ENCODE measurements around the gene ALOX15B.
A peak's percentile ranks its signal among the peaks of the same experiment; 100 is the strongest.
"Not testable (repeated sequence)": the region's sequence is repeated elsewhere in the genome, so short reads cannot be mapped to it uniquely, and the experiment has no call there.

Gene ALOX15B

DNA sequence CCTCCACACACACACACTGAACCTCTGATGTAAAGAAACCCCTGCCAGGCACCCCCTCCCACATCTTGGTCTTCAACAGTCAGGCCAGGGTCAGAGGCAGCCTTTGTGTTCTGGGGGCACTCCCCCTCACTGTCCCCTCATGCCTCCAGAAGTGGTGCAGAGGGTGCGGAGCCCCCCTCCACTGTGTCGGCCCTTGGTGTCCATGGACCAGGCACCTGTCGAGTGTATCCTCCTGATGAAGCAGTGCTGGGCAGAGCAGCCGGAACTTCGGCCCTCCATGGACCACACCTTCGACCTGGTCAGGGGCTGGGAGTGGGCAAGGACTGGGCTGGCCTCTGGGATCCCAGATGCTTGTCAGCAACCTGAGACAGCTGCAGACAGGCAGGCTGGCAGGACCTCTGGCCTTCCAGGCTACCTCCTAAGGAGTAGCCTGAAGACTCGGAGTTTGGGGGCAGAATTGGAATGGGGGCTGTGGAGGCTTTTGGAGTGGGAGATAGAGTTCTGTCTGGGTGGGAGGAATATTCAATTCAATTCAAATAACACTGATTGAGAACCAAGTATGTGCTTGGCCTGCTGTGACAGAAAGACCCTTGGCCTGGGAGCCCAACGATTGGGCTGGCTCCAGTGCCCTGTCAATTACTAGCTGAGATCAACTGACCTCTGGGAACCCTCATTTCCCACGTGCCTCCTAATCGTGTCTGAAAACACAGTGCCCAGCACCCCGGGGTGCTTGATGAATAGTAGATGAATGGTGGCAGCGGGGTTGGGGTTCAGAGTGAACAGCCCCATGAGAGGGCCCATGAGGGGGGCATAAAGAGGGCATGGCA is 24.9 kb upstream of the ALOX15B start:
- no peak for DNase-seq (ENCODE audit: low read depth in 2 of 2)

DNA sequence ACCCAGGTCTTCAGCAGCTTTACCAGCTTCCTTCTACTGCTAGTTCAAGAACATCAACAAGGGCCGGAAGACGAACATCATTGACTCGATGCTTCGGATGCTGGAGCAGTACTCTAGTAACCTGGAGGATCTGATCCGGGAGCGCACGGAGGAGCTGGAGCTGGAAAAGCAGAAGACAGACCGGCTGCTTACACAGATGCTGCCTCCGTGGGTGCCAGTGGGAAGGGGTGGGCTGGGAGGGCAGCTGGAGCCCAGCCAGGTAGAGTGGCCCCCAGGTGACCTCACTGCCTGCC is 24.4 kb upstream of the ALOX15B start:
- DNase-seq (ENCODE audit: low read depth in 2 of 2), result no peak

DNA sequence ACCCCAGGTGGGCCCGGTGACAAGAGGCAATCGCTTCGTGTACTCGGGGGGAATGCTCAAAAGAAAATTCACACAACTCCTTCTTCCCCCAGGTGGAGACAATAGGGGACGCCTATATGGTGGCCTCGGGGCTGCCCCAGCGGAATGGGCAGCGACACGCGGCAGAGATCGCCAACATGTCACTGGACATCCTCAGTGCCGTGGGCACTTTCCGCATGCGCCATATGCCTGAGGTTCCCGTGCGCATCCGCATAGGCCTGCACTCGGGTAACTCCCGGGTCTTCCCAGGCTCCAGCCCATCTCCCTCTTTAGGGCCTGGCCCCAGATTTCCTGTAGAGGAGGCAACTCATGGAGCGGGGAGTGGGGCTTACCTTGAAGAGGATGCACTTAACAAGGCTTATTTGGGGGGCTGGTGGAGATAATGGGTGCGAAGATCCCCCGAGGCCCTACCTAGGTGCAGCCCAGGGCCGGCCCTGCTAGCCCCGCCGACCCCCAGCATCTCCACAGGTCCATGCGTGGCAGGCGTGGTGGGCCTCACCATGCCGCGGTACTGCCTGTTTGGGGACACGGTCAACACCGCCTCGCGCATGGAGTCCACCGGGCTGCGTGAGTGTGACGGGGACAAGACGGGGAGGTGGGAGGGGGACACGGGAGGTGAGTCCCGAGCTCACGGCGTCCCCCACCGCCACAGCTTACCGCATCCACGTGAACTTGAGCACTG is 23.5 kb upstream of the ALOX15B start:
- no peak for DNase-seq (ENCODE audit: low read depth in 2 of 2)

DNA sequence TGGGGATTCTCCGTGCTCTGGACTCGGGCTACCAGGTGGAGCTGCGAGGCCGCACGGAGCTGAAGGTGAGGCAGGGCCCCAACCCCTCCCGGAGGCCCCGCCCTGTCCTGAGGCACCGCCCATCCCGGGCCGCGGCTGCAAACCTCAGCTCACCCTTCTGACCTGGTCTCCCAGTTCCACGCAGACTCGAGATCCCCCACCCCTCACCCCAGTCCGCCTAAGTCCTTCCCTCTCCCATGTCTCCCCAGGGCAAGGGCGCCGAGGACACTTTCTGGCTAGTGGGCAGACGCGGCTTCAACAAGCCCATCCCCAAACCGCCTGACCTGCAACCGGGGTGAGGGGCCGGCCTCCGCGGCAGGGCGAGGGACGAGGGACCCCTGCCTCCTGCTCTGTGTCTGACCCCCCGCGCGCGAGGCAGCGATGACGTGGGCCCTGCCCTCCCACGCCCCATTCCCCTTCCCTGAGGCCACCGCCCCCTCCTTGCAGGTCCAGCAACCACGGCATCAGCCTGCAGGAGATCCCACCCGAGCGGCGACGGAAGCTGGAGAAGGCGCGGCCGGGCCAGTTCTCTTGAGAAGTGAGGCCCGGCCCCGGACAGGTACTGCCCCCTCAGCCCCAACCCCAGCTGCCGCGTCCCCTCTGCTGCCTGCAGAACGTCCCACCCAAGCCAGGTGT is 22.8 kb upstream of the ALOX15B start:
- peak in 1 of 2 donors; percentile 21 for DNase-seq (ENCODE audit: low read depth in 2 of 2)

DNA sequence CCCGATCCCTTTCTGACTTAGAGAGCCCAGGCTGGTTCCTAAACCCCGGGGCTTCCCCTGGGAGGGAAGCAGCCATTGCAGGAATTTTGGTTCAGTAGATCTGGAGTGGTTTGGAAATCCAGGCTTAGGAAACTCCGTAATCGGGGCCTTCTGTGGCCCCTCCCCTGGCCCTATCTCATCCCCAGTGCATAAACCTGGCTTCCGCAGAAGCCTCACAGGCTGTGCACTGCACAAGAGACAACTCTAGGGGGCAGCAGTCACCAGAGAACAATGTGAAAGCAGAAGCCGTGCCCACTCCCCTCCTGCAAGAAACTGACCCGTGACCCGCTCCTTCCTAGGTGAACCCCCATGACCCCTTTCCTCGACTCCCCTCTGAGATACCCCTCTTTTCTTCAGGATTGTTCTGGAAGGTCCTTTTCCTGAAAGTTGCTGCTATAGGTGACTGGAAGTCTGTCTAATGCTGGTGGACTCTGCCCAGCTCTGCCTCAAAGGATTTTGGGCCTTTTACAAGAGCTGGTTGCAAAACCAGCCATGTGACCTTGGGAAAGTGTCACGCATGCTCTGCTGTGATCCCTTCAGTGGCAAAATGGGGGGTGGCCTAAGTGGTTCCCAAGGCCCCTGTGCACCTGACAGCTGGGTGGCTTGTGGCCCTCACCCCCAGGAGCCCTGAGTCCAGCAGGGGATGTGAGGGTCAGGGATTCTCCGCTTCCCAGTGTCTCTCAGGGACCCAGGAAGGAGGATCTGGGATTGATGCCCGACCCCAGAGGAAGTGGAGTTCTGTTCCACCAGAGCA is 22.0 kb upstream of the ALOX15B start:
- DNase-seq (ENCODE audit: low read depth in 2 of 2), result peak; percentile 43 to 55

DNA sequence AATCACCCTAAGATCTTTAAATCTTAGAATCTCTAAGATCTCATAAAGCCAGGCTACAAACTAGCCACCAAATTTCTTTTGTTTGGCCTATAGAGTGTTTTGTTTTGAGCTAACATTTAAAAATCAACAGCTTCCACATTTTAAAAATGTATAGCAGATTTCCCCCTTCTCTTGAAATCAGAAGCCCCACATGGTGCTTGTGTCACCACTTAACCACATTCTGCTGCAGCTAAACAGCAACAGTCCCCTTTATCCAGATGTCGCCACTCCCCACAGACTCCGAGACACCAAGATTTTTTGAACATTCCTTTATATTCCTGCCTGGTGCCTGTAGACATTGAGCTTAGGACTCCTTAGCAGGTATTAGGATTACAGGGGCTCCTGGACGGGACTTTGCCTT is 20.4 kb upstream of the ALOX15B start:
- DNase-seq (ENCODE audit: low read depth in 2 of 2), result no peak

DNA sequence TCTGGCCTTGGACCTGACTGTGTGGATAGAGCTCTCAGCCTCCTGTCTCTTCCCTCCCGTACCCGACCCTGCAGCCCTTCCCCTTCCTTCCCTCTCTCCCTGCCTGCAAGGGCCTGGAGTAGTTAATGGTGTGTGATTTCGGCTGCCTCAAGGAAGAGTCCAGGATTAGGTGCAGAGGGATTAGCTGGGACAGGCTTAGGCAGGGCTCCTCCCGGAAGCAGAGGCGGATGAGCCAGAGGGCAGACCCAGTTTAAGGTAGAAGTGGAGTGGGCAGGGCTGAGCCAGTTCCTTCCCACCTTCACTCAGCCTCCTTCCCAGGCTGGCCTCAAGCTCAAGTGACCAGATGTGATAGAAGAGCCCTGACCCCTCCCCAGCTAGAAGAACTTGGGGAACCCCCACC is 19.7 kb upstream of the ALOX15B start:
- no peak for DNase-seq (ENCODE audit: low read depth in 2 of 2)

DNA sequence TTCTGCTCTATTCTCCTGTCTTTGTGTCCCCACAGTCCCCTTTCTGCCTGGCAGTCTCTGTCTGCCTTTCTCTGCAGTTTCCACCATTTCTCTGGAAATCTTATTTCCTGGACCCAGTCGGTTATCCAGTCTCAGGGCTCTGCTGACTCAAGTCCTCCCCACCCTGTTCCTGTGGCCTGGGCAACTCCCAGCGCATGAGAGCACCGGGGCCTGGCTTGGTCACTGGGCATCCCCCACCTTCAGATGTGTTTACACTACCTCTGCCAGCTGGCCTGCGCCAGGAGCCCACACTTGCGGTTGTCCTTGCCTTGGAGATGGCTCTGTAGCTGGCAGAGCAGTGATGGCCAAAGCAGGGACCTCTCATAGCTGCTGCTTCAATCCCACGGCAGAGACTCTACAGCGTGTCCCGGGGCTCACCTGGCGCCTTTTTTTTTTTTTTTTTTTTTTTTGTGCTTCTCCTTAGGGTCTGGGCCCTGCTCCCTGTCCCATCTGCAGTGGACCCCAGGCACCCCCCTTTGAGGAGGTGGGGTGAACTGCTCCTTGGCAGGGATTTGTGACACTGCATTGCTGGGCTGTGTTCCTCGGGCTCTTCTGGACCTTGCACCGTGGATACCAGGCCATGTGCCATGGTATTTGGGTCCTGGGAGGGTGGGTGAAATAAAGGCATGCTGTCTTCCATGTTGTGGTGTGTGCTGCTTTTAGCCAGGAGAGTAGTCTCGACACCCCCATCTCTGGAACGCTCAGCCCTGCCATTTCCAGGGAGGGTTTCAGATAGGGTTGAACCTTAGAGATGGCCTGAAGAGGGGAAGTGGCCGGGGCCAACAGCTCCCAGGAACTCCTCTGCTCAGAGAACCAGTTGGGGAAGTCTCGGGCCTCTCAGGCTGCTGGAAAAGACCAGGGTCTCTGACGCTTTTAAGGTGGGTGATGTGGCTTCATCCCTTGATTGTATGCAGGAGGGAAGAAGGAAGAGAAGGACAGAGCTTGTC is 18.9 kb upstream of the ALOX15B start:
- no peak for DNase-seq (ENCODE audit: low read depth in 2 of 2)

DNA sequence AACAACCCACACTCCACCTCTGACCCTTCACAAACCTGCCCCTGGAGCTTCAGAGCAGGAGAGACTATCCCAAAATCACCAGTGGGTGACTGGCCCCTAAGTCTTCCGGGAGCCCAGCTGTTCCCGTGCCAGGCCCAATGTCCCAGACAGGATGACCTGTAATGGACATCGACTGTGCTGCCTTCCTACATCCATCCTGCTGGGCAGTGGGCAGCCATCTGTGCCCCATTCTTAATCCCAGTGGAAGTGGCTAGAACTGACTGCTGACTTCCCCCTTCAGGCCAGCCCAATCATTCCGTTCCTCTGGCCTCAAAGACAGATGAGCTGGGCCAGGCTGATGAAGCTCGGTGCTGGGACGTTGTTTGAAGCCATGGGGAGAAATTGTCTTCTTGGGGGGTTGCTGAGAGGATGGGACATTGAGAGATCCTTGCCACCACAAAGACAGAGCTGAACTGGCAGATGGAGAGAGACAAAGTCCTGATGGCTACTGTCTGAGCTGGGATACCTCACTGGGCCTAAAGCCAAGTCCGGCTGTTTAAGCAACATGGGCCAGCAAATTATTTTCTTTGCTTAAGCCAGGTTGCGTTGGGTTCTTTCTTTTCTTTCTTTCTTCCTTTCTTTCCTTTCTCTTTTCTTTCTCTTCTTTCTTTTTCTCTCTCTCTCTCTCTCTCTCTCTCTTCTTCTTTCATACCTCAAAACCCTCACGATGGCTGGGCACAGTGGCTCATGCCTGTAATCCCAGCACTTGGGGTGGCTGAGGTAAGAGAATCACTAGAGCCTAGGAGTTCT is 17.9 kb upstream of the ALOX15B start:
- no peak for DNase-seq (ENCODE audit: low read depth in 2 of 2)

DNA sequence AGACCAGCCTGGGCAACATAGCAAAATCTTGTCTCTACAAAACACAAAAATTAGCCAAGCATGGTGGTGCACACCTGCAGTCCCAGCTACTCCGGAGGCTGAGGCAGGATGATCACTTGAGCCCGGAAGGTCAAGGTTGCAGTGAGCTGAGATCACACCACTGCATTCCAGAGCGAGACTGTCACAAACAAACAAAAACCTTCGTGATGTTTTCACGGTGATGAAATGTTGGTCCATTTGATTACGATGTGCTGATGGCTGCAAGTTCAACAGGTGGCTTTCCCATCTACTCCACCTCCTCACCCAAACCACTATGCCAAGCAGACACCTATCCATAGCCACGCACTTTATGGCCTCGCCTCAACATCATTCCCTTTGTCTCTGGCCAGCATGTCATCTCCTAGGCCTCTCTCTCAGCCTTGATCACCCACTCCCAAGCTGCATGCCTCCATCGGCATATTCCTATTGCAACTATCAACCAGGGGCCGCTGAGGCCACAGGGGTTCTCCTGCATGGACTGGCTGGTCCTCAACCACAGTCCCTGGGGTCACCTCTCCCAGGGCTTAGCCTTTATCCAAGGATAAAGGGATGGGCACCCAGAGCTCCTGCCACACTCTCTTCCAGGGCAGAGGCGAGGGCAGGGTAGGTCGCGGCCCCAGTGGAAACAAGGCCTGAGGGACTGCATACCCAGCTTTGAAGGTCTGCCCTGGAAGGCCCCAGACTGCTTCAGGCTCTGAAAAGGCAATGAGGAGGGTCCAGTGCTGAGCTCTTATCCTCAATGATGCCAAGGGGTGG is 17.1 kb upstream of the ALOX15B start:
- DNase-seq (ENCODE audit: low read depth in 2 of 2), result no peak

DNA sequence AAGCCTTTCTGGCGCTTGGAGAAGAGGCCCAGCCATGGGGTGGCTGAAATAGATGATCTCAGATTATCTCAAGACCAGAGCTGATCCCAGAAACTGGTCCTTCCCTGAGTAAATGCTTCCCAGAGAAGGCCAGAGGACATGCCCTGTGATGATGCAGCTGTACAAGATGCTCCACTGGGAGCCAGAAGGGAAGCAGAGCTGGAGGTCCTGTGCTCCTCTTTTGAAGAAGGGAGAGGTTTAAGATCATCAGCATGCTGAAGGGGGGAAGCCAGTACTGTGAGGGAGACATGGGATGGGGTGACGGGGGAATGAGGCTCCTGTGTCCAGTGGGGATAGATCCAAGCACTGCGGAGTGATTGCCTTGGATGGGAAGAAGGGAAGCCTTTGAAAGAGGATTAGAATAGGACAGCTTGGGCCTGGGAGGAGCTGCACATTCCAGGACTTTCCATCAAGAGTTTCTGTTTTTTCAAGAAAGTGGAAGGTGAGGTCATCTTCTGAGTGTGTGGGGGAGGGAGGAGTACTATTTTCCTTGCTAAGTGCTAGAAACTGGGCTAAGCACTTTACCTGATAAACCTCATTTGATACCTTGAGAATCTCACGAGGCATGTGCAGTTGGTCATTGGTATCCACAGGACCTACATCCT is 16.4 kb upstream of the ALOX15B start:
- DNase-seq (ENCODE audit: low read depth in 2 of 2), result no peak

DNA sequence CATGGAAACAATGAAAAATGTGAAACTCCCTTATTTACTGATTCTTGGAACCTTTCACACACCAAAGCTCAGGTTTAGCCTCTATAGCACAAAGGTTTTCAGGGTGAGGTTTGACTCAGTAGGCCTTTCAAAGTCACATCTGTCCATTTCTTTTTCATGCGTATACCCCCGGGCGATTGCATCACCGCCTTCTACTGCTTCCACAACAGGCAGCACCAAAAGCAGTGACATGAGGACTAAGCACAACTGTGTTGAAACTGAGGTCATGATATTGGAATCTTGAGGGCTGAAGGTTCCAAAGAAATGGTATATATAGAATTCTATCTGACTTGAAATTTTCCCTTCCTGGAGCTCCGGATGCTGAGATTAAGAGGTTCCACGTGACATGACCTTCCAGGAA is 14.7 kb upstream of the ALOX15B start:
- not testable (repeated sequence) for DNase-seq (ENCODE audit: low read depth in 2 of 2)

DNA sequence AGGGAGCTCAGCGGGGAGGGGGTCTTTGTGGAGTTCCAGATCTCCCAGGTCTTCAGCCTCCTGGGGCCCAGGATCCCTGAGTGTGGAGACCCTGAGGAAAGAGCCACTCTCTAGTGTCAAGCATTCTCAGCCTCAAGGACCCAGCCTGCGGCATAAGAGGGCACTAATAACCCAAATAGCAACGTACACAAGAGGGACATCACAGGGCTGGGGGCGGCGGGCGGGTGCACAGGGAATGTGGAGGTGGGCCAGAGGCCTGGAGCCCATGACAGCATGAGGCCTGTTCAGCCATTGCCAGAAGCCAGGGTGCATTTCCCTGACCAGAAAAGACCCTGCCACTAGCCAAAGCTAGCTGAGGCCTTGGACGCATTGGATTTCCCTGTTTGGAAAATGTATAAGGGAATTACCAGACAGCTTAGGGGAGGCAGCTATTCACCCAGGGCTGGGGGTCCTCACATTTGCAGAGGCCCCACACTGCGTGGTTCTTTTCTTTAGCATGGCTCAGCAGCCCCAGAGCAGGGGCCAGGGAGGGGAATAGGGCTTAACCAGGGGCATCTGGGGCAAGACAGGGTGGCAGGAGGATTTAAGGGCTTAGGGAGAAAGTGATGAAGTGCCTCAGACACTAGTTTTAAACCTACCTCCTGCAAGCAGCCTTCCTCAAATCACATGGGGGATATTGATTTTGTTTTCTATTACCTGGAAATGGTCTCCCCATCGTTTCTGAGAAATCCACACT is 13.5 kb upstream of the ALOX15B start:
- no peak for DNase-seq (ENCODE audit: low read depth in 2 of 2)

DNA sequence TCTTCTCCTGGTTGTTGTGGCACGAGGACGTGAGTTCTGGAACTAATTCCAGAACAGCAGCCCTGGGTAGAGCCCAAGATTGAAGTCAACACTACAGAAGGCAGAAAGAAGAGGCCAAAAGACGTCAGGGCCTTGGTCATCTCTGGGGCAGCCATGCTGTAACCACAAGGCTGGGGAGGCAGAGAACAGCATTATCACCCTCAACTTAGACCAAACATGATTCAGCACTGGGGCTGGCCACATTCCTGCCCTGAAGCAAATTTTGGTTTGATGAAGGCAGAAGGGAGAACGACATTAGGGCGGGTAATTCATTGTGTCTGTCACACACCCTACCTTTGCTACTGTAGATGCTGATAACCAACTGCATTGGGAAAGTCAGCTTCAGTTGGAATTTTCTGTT is 9.7 kb upstream of the ALOX15B start:
- DNase-seq (ENCODE audit: low read depth in 2 of 2), result no peak

DNA sequence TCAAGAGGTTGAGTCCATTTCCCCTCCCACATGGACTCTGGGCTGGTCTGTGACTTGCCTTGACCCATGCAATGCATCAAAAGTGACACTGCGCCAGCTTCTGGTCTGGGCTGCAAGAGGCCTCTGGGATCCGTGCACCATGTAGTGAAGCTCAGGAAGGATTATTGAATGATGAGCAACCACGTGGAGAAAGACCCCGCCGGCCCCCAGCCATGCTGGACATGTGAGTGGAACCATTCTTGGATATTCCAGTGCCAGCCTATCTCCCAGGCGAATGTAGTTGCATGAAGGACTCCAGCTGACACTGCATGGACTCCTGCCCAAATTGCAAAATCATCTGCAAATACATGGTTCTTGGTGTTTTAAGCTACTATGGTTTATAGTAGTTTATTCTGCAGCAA is 7.6 kb upstream of the ALOX15B start:
- DNase-seq (ENCODE audit: low read depth in 2 of 2), result no peak

DNA sequence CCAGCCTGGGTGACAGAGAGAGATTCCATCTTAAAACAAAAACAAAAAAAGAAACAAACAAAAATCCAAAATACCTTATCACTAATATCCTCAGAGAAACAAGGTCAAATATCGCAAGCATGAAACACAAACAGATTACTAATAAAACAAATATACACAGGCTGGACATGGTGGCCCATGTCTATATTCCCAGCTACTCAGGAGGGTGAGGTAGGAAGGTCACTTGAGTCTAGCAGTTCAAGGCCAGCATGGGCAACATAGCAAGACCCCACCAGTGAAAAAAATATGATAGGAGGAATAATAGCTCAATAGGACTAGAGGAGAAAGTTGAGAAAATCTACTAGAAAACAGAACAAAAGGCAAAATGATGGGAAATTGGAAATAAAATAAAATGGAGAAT is 6.9 kb upstream of the ALOX15B start:
- no peak for DNase-seq (ENCODE audit: low read depth in 2 of 2)

DNA sequence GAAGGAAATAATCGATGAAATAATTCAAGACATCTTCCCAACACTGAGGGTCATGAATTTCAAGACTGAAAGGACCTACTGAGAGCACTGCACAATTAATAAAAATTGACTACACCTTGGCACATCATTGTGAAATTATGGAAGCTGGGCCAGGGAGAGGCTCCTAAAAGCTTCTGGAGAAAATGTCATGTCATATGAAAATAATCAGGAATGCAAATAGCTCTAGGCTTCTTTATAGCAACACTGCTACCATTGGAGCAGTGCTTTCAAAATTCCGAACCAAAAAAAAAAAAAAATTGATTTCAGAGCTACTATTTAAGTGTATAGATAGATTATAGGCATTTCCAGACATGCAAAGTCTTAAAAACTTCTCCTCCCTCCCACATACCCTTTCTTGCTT is 6.4 kb upstream of the ALOX15B start:
- DNase-seq (ENCODE audit: low read depth in 2 of 2), result no peak

DNA sequence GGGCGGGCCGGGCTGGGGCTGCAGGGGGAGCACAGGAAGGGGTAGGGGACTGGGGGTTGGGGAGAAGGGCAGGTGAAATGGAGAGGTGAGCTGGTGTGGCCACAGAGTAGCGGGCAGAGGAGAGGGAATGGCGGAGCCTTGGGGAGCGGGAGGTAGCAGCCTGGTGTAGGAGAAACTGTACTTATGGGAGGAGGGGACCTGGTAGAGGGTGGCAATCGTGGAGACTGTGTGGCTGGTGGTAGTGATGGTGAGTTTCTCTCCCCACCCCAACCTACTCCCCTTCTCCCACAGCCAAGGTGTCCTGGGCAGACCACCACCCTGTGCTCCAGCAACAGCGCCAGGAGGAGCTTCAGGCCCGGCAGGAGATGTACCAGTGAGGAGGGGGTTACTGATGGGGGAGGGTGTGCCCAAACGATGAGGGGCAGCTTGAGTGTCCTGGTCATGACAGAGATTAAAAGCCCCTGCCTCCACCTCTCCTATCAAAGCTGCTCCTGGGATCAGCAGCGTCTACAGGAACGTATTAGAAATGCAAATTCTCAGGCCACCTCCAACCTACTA is 831 bp downstream of the ALOX15B start:
- DNase-seq (ENCODE audit: low read depth in 2 of 2), result no peak
